Sciatic nerve (tissue), 2 donors: ENCODE data around the gene CAPRIN2. TPM values are rescaled to one million over a fixed set of nuclear protein-coding genes. Genes with fewer than 3 reads are reported as not detected.

Source experiments
- ATAC-seq: fragments of 200-7000 bp; cut with Tn5 transposase; one replicate; pipeline ENCODE4 v1.9.1; 2020; ENCODE audit warnings: mild to moderate bottlenecking, moderate library complexity
- DNase-seq: peaks from one replicate; pipeline ENCODE4 v3.0.0-alpha.2; 2020; ENCODE audit warnings: low spot score
- intact Hi-C: fragments of 100-400 bp; cut with DNase I; formaldehyde crosslinking; loops from one replicate; pipeline ENCODE4 v1.14.2; 2022
- total RNA-seq: library from RNA; stranded (reverse); fragmentation: NEBNext Ultra II Directional; extraction: Animal tissue kit (Norgen Biotek cat#: 25700); gene quantifications from one replicate; pipeline ENCODE4 v1.2.1, GENCODE V29; 2021
- donor health status: DM: no; HTN: no; CAD: no.
- donor health status: DM: no; HTN: no; CAD: no.

Gene CAPRIN2, protein sequence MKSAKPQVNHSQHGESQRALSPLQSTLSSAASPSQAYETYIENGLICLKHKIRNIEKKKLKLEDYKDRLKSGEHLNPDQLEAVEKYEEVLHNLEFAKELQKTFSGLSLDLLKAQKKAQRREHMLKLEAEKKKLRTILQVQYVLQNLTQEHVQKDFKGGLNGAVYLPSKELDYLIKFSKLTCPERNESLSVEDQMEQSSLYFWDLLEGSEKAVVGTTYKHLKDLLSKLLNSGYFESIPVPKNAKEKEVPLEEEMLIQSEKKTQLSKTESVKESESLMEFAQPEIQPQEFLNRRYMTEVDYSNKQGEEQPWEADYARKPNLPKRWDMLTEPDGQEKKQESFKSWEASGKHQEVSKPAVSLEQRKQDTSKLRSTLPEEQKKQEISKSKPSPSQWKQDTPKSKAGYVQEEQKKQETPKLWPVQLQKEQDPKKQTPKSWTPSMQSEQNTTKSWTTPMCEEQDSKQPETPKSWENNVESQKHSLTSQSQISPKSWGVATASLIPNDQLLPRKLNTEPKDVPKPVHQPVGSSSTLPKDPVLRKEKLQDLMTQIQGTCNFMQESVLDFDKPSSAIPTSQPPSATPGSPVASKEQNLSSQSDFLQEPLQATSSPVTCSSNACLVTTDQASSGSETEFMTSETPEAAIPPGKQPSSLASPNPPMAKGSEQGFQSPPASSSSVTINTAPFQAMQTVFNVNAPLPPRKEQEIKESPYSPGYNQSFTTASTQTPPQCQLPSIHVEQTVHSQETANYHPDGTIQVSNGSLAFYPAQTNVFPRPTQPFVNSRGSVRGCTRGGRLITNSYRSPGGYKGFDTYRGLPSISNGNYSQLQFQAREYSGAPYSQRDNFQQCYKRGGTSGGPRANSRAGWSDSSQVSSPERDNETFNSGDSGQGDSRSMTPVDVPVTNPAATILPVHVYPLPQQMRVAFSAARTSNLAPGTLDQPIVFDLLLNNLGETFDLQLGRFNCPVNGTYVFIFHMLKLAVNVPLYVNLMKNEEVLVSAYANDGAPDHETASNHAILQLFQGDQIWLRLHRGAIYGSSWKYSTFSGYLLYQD
- 50.8 TPM for total RNA-seq

DNA sequence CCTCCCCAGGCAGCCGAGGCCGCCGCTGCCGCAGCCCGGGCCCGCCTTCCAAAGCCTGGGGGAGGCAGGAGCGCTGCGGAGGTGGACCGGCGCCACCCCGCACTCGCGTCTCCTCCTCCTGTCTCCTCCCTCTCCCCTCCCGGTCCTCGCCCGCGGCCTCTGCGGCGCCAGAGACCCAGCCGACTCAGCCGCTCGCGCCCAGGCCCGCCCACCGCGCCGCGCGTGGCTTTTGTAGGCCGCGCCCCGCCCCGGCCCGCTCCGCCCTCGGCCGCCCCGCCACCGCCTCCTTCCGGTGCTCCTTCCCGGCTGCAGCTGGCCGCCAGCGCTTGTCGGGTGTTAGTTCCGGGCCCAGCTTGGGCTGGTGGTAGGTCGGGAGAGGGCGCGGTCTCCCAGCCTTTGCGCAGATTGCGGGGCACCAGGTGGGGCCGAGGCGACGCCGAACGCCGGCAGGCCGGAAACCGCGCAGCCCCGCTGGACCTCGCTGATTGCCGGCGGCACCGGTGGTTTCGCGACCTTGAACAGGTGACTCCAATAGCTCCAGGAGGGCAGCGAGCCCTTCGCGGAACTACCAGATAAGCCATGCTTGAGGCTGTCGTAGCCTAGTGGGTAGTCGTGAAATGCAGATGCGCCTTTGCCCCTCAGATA lies at the start of gene CAPRIN2:
Gene CAPRIN2 (minus strand): TSS at position 202 of the 645 bp plus-strand sequence. CDS start 1,431 bp downstream, outside the sequence.
- intact Hi-C loops, result no loop called here
- ATAC-seq (peak; percentile 97), DNase-seq (peak; percentile 97)

DNA sequence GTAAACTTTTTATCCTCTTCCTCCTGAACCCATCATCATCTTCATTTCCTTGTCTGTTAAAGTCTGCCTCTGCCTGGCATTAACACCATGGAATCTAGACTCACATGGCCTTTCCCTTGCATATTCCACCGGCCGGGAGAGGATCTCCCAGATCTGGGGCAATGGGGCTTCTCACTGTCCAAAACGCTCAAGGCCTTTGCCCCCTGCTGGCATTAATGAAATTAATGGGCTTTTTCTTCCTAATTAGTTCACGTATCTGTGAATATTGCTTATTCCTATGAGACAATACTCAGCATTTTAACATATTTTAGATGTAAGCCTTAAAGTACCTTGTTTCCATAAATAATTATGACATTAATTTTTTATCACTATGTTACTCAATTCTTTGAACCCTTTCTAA lies 42.9 kb upstream of the CAPRIN2 start:
- DNase-seq (no peak), ATAC-seq (no peak)
- intact Hi-C loops, result no loop called here

DNA sequence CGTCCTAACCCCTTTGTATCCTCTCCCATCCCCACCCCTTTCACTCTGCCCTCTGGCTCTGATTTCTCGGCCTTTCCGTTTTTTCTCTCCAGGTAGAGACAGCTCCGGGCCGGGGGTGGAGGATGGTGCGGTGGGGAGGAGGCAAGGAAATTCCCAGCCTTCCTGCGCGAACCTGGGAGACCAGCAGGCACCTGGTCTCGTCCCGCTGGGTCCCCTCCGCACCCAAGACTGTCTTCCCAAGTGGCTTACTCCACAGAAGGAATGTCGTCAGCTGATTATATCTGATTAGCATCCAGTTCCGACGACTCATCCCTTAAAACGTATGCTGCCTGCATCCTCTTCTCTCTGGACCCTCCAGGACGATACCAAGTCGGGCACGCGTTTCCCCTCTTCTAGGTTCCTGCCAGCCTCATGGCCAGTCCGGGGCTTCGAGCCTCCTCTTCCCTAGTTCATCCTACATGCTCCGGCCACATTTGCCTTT lies 42.2 kb upstream of the CAPRIN2 start:
- ATAC-seq (peak; percentile 5), DNase-seq (no peak)
- intact Hi-C loops, result no loop called here

DNA sequence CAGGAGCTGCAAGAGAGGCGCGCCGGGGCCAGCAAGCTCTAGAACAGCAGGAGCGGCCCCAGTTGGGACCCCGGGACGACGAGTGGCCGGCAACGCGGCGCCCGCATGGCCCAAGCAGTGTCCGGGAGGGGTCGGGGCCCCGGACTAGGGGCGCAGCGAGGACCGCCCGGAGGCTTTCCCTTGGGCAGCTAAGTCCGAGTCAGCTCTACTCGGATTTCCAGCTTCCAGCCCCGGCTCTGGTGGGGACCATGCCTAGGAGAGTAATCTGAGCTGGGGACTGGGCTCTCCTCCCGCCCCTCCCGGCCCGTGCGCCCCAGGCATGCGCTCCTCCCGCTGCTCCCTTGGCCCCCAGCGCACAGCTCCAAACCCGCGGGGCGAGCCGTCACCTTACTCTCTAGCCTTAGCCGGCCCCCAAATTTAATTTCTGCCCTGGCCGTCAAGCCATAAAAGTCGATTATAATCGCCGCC lies 41.6 kb upstream of the CAPRIN2 start:
- intact Hi-C loops, result no loop called here
- DNase-seq (peak; percentile 62), ATAC-seq (peak; percentile 75)

DNA sequence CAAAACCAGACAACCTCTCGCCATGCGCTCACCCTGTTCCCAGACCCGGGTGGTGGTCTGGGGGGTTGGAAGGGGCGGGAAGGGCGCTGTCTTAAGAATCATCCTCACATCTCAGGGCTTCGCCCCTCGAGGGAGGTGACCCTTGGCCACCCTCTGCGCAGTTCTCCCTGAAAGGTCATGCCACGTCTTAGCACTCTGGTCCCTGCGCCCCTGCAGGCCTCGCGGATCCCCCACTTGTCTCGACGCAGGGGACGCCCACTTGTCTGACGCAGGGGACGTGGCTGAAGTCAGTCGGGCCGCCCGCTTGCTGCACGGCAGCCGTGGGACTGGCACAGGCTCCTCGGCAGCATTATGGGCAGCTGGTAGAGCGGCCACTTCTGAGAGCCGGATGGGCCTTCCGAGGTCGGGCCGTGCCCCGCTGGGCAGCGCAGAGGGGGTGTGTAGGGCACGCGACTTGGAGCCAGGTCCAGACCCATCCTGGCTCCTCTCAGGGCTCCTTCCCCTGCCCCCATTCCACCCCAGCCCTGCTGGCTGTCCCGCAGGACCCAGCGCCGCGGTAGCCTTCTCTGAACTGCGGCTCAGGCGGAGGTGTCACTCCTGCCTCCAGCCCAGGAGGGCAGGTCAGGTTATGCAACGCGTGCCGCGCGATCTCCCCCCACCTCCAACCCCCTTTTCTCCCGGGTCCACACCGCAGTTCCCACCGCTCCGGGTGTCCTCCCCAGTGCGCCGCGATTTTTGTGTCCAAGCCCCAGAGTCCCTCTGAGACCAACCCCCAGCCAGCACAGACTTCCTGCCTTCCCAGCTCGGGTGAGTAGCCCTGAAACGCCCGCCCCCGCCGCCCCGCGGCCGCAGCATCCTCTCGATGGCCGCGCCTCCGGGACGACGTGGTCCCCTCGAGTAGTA lies 40.9 kb upstream of the CAPRIN2 start:
- peak; percentile 75 for DNase-seq
- ATAC-seq, result peak; percentile 80
- intact Hi-C loops, result no loop called here

DNA sequence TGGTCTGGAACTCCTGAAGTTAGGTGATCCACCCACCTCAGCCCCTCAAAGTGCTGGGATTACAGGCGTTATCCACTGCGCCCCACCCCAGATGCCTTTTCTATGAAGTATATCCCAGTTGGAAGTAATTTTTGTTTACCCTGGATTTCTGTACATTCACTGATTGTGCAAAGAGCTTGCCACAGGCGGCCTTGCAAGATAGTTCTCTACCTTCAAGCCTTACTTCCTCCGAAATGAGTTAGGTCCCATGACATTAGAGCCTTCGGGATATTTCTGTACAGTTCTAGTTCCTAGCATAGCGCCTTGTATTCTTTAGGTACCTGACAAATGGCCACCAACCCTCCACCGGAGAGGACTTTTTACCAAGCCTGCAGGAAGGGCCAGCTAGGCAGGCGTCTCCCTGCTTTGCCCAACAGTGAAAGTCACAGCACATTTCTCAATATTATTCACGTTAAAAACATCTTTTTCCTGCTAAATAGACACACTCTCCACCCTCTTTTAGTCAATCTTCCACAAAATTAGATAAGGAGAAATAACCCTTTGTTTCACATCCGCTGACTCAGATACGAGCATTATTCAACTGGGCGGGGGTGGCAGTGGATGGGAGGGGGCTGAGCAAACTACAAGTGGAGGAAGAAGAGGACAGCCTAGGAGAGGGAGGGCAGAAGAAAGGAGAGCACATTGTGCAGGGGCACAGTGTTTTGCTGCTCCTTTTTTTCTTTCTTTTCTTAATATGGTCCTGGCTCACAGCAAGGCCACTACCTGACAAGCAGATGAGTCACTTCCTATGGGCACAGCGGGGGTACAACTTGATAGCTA lies 40.0 kb upstream of the CAPRIN2 start:
- no peak for DNase-seq
- ATAC-seq, result peak; percentile 35
- intact Hi-C loops, result no loop called here

DNA sequence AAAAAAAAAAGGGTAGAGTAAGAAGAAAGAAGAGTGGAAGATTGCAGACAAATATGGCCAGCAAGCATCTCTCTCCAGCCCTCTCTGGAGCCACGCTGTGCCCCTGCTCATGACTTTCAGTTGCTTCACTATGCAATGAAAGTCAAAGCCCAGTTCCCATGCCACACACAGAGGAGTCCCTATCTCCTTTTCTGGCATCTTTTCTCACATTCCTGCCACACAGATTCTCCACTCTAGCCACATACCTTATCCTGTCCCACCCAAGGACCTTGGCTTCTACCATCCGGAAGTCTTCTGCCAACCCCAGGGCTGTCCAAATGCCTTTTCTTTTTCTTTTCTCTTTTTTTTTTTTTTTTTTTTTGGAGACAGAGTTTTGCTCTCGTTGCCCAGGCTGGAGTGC lies 39.3 kb upstream of the CAPRIN2 start:
- ATAC-seq (no peak), DNase-seq (no peak)
- intact Hi-C loops, result no loop called here

DNA sequence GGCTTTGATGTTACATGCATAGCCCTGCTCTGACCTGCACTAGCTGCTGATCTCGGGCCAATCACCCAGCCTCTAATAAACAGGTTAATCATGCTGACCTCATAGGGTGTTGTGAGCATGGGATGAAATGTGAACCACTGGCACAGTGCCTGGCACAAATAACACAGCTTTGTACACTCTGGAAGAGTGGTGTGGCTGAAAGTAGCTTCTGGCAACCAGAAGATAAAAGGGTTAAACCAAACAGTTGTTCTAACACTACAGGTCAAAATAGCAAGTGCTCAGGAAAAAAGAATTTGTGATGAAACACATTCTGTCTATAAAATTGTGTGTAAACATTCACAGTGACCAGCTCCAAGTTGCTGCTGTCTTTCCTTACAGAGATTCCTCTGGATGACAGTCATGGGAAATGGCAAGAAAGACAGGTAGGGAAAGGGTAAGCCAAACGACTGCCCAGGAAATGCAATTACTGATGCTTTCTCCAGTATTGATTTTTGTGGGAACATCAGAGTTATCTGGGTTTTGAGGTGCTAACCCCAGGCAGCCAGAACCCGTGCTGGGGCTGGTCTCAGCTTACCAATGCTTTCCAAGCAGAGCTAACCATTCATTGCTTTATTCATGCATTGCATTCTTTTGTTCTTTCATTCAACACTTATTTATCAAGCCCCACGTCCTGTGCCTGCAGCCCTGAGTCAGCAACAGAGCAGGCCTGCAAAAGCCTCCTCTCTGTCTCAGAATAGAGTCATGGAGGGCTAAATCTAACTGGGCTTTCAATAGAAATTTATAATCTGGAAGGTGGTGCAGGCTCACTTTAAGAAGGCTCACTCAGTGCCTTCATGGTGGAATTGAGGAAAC lies 38.1 kb upstream of the CAPRIN2 start:
- DNase-seq (no peak), ATAC-seq (no peak)
- intact Hi-C loops, result no loop called here

DNA sequence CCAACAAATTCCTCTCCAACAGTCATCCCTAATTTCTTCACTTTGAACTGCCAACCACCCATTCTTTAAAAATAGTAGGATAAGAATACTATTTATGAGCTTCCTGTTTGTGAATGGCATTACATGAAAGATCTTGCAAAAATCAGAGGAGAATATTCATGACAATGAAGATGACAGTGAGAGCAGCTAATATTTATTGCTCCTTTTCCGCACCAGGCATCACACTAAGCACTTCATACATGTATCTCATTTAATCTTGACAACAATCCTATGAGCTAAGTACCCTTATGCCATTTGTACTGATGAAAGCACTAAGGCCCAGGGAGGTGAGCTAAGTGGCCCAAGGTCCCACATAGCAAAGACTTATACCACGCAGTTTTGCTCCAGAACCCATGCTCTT lies 37.3 kb upstream of the CAPRIN2 start:
- intact Hi-C loops, result no loop called here
- no peak for ATAC-seq
- DNase-seq, result no peak

DNA sequence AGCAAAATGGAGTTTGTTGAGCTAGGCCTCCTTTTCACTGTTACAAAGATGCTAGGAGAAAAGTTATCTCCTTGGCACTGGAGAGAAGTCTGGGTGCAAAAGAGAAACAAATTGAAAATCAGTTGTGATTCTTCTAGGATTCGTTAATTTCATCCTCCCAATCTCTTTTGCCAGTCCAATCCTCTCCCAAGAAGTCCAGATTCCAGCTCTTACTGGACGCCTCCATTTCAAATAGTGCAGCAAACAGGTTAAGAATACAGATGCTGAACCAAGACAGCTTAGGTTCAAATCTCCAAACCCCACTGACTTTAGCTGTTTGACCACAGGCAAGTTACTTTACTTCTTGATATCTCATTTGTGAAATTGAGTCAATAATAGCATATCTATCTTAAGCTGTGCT lies 34.0 kb upstream of the CAPRIN2 start:
- intact Hi-C loops, result no loop called here
- ATAC-seq (no peak), DNase-seq (no peak)

DNA sequence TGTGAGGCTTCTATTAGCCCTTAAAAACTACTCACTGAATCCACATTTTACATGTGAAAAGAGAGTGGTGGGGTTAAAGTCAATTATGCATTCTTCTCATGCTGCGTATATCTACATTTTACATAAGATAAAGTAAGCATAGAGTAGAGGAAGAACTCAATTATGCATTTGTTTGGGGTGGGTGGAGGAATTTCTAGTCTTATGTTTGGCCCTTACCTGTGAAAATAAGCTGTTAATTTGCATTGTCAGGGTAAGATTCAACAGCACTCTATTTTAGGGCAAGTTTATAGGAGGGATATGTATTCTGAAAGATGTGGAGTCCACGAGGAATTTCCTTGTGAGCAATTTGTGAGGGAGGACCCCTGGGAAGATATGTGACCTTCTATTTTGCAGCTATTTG lies 30.9 kb upstream of the CAPRIN2 start:
- intact Hi-C loops, result no loop called here
- no peak for DNase-seq
- no peak for ATAC-seq

DNA sequence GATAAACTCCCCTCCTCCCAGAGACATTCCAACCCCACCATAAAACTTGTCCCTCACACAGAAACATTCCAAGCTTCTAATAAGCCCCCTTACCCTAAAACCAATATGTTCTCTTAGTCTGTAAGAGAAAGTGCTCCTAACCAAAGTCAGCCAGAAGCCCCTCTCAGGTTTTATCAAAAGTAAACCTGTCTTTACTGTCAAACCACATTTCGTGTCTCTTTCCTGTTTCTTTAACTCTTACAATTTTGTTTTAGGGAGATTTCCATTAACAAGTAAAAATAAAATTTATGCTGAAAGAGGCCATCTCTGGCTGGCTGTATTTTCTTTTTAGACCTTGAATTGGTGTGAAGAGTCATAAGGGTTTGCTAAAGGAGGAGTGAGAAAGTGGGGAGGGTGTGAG lies 29.8 kb upstream of the CAPRIN2 start:
- no peak for ATAC-seq
- no peak for DNase-seq
- intact Hi-C loops, result no loop called here

DNA sequence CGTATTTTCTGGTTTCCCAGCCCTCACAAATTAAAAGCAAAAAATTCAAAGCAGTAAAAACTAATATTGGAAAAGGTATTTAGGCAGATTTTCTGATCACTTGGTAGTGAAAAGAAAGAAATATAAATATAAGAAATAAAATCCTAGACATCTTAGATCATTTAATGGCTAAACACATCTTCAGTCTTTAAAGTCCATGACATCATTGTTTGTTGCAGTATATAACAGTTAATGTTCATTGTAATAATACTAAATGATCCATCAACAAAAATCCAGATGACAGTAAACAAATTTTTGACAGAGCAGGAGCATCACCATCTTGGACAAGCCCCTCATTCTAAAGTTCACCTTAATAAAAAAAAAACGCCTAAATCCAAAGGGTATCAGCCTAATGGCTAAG lies 29.2 kb upstream of the CAPRIN2 start:
- intact Hi-C loops, result no loop called here
- no peak for ATAC-seq
- DNase-seq, result no peak

DNA sequence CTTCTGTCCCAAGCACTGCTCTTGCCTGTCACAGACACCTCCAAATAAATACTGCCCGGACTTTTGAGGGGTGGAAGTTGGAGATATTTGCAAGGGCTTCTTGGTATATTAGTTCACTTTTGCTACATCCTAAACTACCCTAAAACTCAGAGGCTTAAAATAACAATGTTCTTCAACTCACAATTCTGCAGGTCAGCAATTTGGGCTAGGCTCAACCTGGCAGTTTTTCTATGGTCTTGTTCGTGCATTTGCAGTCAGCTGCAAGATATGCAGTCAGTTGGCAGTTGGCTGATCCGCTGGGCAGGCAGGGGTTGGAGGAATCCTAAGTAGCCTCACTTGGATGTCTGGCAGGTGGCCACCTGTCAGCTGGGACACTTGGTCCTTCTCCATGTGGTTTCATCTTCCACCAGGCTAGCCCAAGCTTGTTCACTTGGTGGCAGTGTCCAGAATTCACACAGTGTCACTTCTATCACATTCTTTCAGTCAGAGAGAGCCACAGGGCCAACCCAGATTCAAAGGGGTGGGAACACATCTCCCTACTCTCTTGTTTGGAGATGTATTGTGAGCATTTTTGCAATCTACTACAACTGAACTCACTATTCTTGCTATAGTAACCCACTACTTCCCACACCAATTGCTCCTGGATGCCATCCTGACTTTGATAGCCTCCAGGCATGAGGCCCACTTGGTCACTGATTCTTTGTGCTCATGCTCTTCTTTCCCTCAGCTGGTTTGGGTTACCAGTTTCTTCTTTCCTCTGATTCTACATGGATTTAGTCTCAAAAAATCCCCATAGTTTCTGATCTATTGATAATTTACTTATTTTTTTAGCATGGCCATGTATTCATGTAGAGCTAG lies 27.8 kb upstream of the CAPRIN2 start:
- DNase-seq (no peak), ATAC-seq (no peak)
- intact Hi-C loops, result no loop called here

DNA sequence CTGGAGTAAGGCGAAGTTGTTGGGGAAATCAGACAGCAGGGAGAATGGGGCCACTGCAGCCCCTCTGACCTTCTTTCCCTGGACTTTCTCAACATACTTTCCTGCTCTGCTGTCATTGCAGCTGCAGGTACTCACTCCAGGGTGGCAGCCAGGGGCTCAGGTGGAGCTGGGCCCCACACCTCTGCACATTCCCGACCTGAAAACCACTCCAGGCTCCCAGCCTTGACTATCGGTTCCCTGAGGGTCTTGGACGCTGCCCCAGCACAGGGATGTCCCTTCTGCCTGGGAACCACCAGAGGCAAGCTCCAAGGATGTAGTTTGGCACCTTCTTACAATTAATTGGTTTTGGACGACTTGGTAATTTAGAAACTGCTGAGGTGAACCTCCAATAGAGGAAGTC lies 24.8 kb upstream of the CAPRIN2 start:
- DNase-seq (no peak), ATAC-seq (no peak)
- intact Hi-C loops, result no loop called here

DNA sequence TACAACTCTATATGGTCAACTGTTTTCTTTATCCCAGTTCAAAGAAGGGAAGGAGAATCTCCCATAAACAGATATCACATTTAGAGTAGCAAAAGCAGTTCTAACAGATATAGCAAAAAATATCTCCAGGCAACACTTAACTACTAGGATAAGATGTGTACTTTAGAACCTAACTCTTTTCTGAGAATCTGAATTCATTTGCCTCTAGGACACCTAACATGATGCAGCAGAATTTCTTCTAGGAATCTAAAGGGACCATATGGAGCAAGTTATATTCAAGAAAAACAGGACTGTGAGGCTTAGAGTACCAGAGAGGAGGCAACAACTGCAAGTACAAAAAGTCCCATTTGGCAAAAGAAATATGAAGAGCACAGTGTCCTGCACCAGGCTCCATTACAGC lies 24.4 kb upstream of the CAPRIN2 start:
- no peak for ATAC-seq
- DNase-seq, result no peak
- intact Hi-C loops, result no loop called here
